Upper lobe of left lung (tissue), 6 donors: ENCODE measurements around the gene C2. TPM values are rescaled to one million over a fixed set of nuclear protein-coding genes. Genes with fewer than 3 reads are reported as not detected.

Source experiments
- ATAC-seq, 2 donors: fragments of 200-7000 bp; cut with Tn5 transposase; one replicate each; pipeline ENCODE4 v1.9.1; 2022; ENCODE audit warnings: mild to moderate bottlenecking in 2 of 2, moderate library complexity in 2 of 2; ENCODE audit not compliant: low FRiP score in 2 of 2
- DNase-seq, 2 donors: peaks; one replicate each; pipeline ENCODE4 v3.0.0-alpha.2; 2019 to 2020
- H3K27ac ChIP-seq, 4 donors: fragments of 200-600 bp; sonication (generic); one replicate each; pipeline ENCODE4 v1.5.1; 2016 to 2019
- H3K27me3 ChIP-seq, 4 donors: fragments of 200-600 bp; sonication (generic); one replicate each; pipeline ENCODE4 v1.5.1; 2017 to 2019
- H3K36me3 ChIP-seq, 4 donors: fragments of 200-600 bp; sonication (generic); one replicate each; pipeline ENCODE4 v1.5.1; 2016 to 2019
- H3K4me1 ChIP-seq, 4 donors: fragments of 200-600 bp; sonication (generic); one replicate each; pipeline ENCODE4 v1.5.1; 2018 to 2019
- H3K4me3 ChIP-seq, 4 donors: fragments of 200-600 bp; sonication (generic); one replicate each; pipeline ENCODE4 v1.5.1; 2017 to 2019; ENCODE audit warnings: mild to moderate bottlenecking in 2 of 4, moderate library complexity in 1 of 4
- H3K9me3 ChIP-seq, 4 donors: fragments of 200-600 bp; sonication (generic); one replicate each; pipeline ENCODE4 v1.5.1; 2018 to 2019
- CTCF ChIP-seq, 6 experiments: fragments of 450-650 bp in 4 of 6; fragments of 200-600 bp in 2 of 6; sonication (generic) in 2 of 6; IDR thresholded peaks; one replicate each; pipeline ENCODE4 v1.5.1; 2016 to 2019; ENCODE audit warnings: antibody characterized with exemption in 6 of 6
- EP300 ChIP-seq, 4 donors: sonication (generic); formaldehyde crosslinking; IDR thresholded peaks; one replicate each; pipeline ENCODE4 v1.5.1; 2017; ENCODE audit warnings: antibody characterized with exemption in 4 of 4, control low read depth in 2 of 4
- POLR2A ChIP-seq, 4 donors: fragments of 450-650 bp; IDR thresholded peaks; one replicate each; pipeline ENCODE4 v1.5.1; 2016 to 2017; ENCODE audit warnings: antibody characterized with exemption in 4 of 4, mild to moderate bottlenecking in 2 of 4
- POLR2AphosphoS5 ChIP-seq, 2 donors: sonication (generic); formaldehyde crosslinking; IDR thresholded peaks; one replicate each; pipeline ENCODE4 v1.5.1; 2017; ENCODE audit warnings: antibody characterized with exemption in 2 of 2
- WGBS, 2 donors: methylation state at CpG; one replicate each; pipeline ENCODE4 v1.1.5; 2017 to 2018; 5-methylcytosine and 5-hydroxymethylcytosine counted together
- total RNA-seq, 6 donors: library from RNA; depleted of rRNA in 4 of 6; stranded (reverse); fragments of >200 nt in 4 of 6; gene quantifications; one replicate each; pipeline versions ENCODE4 v1.1.0 to v1.2.1, GENCODE V29; 2016 to 2021
- donor health status: DM: no; HTN: no; CAD: no; lungs with moderate emphysema.
- donor health status: DM: no; HTN: yes; CAD: no; lungs with severe emphysema.

Gene C2
- total RNA-seq, 6 donors from 2014 or later, result 119 to 322 (median 233) TPM

GRCh38 chr6:31900917-31901414 is 26.6 kb upstream of the C2 start:
- H3K27me3 ChIP-seq, result no peaks in the 10 kb centered on the region
- ATAC-seq, result no peak
- H3K27ac ChIP-seq, result peak overlapping the region; percentile 67 to 89 (median 82)
- no peaks in the 10 kb centered on the region for H3K9me3 ChIP-seq
- no peak for TF ChIP-seq EP300 (IDR thresholded peaks at IDR 0.05)
- no peak for TF ChIP-seq CTCF (IDR thresholded peaks at IDR 0.05)
- TF ChIP-seq POLR2AphosphoS5 (IDR thresholded peaks at IDR 0.05), result no peak
- TF ChIP-seq POLR2A (IDR thresholded peaks at IDR 0.05), result no peak
- peaks cover 0 to 2% (median 0%) of the 10 kb centered on the region in 4 donors for H3K36me3 ChIP-seq
- 31 to 55% methylated on average over 19 to 21 of the region's 29 CpGs for WGBS, 2 donors
- peak in 1 of 2 donors; percentile 36 for DNase-seq
- peak overlapping the region in 3 of 4 donors; percentile 76 to 86 (median 84) for H3K4me3 ChIP-seq
- H3K4me1 ChIP-seq, result peaks cover 25 to 60% (median 43%) of the 10 kb centered on the region in 4 donors

GRCh38 chr6:31901415-31901952 is 26.0 kb upstream of the C2 start:
- TF ChIP-seq EP300 (IDR thresholded peaks at IDR 0.05) (no peak), POLR2A (IDR thresholded peaks at IDR 0.05) (no peak), CTCF (IDR thresholded peaks at IDR 0.05) (no peak), POLR2AphosphoS5 (IDR thresholded peaks at IDR 0.05) (no peak)
- Histone ChIP-seq H3K4me3 (peak overlapping the region; percentile 25 to 86 (median 80)), H3K9me3 (no peaks in the 10 kb centered on the region), H3K36me3 (no peaks in the 10 kb centered on the region), H3K27ac (peak overlapping the region; percentile 67 to 89 (median 82)), H3K27me3 (no peaks in the 10 kb centered on the region), H3K4me1 (peaks cover 23 to 55% (median 39%) of the 10 kb centered on the region in 4 donors)
- ATAC-seq (peak in 1 of 2 donors; percentile 37), DNase-seq (peak; percentile 41 to 92)
- WGBS, 2 donors, result 1% methylated on average over 26 of the region's 45 CpGs; no CpG with 5 or more reads in 1 of the 2 donors

GRCh38 chr6:31901953-31902643 is 25.4 kb upstream of the C2 start, which contains the start of gene ZBTB12:
ZBTB12 (minus strand) TSS chr6:31902086; CDS start chr6:31901305, 781 bp downstream.
- Histone ChIP-seq H3K4me1 (peaks cover 18 to 53% (median 36%) of the 10 kb centered on the region in 4 donors), H3K27me3 (no peaks in the 10 kb centered on the region), H3K4me3 (peak within 1 kb of the TSS; percentile 25 to 86 (median 80)), H3K27ac (peak within 1 kb of the TSS; percentile 67 to 89 (median 82)), H3K9me3 (no peaks in the 10 kb centered on the region), H3K36me3 (no peaks in the 10 kb centered on the region)
- peak; percentile 88 to 89 for ATAC-seq
- peak; percentile 93 to 97 for DNase-seq
- TF ChIP-seq POLR2A (IDR thresholded peaks at IDR 0.05), result peak in 1 of 4 donors; percentile 71
- peak in 1 of 2 donors; percentile 41 for TF ChIP-seq POLR2AphosphoS5 (IDR thresholded peaks at IDR 0.05)
- no peak for TF ChIP-seq EP300 (IDR thresholded peaks at IDR 0.05)
- TF ChIP-seq CTCF (IDR thresholded peaks at IDR 0.05), result peak in 2 of 6 experiments; percentile 13 to 18
- 0 to 1% methylated on average over 18 to 49 of the region's 77 CpGs for WGBS, 2 donors

- H3K9me3 ChIP-seq, result no peaks in the 10 kb centered on the region
- DNase-seq, result no peak
- 80 to 90% methylated on average over 3 of the region's 3 CpGs for WGBS, 2 donors
- H3K36me3 ChIP-seq, result no peaks in the 10 kb centered on the region
- TF ChIP-seq POLR2A (IDR thresholded peaks at IDR 0.05), result no peak
- no peak for TF ChIP-seq POLR2AphosphoS5 (IDR thresholded peaks at IDR 0.05)
- TF ChIP-seq EP300 (IDR thresholded peaks at IDR 0.05), result no peak
- TF ChIP-seq CTCF (IDR thresholded peaks at IDR 0.05), result no peak
- ATAC-seq, result peak in 1 of 2 donors; percentile 35
- no peak overlapping the region for H3K4me3 ChIP-seq
- H3K27ac ChIP-seq, result no peak overlapping the region
- H3K27me3 ChIP-seq, result no peaks in the 10 kb centered on the region
- peaks cover 13 to 49% (median 28%) of the 10 kb centered on the region in 4 donors for H3K4me1 ChIP-seq
Observed at GRCh38 chr6:31903957-31904356, 23.6 kb upstream of the C2 start.
